Trophoblast cell (in vitro differentiated cells and primary cell): ENCODE measurements around the gene NRG2.
A peak's percentile ranks its signal among the peaks of the same experiment; 100 is the strongest.

Experiments used
- DNase-seq, 2 donors: peaks; one replicate each; pipeline ENCODE4 v3.0.0-alpha.2; 2016
- H2AFZ ChIP-seq: 2 replicates; pipeline ENCODE4 v1.6.1; 2013; ENCODE audit warnings: low read length, moderate library complexity, mild to moderate bottlenecking; ENCODE audit not compliant: insufficient read depth, poor library complexity
- H2AK5ac ChIP-seq: 2 replicates; pipeline ENCODE4 v1.6.1; 2013; ENCODE audit warnings: mild to moderate bottlenecking, low read length
- H2BK120ac ChIP-seq: 2 replicates; pipeline ENCODE4 v1.6.1; 2013; ENCODE audit warnings: low read length, mild to moderate bottlenecking, moderate library complexity; ENCODE audit not compliant: insufficient read depth, poor library complexity
- H2BK12ac ChIP-seq: 2 replicates; pipeline ENCODE4 v1.6.1; 2013; ENCODE audit warnings: mild to moderate bottlenecking, low read length, moderate library complexity
- H2BK5ac ChIP-seq: 2 replicates; pipeline ENCODE4 v1.6.1; 2013; ENCODE audit warnings: low read length, low read depth, moderate library complexity, mild to moderate bottlenecking; ENCODE audit not compliant: poor library complexity
- H3K14ac ChIP-seq: 2 replicates; pipeline ENCODE4 v1.6.1; 2013; ENCODE audit warnings: mild to moderate bottlenecking, low read length
- H3K18ac ChIP-seq: 2 replicates; pipeline ENCODE4 v1.6.1; 2013; ENCODE audit warnings: mild to moderate bottlenecking, low read length
- H3K23ac ChIP-seq: 2 replicates; pipeline ENCODE4 v1.6.1; 2013; ENCODE audit warnings: low read length
- H3K27ac ChIP-seq: 2 replicates; pipeline ENCODE4 v1.5.1; 2013; ENCODE audit warnings: low read depth, mild to moderate bottlenecking, inconsistent platforms, low read length, moderate library complexity
- H3K27me3 ChIP-seq: 2 replicates; pipeline ENCODE4 v1.6.1; 2013; ENCODE audit warnings: inconsistent platforms, mild to moderate bottlenecking, low read length, moderate library complexity; ENCODE audit not compliant: insufficient read depth
- H3K36me3 ChIP-seq, 2 experiments: 1 replicate in 1 of 2; 2 replicates in 1 of 2; pipeline ENCODE4 v1.6.1; 2013; ENCODE audit warnings: low read length in 2 of 2, mild to moderate bottlenecking in 2 of 2, moderate library complexity in 1 of 2; ENCODE audit not compliant: insufficient read depth in 2 of 2, control insufficient read depth in 1 of 2
- H3K4ac ChIP-seq: 2 replicates; pipeline ENCODE4 v1.6.1; 2013; ENCODE audit warnings: low read depth, mild to moderate bottlenecking, low read length, moderate library complexity
- H3K4me1 ChIP-seq, 2 experiments: 1 replicate in 1 of 2; 2 replicates in 1 of 2; pipeline ENCODE4 v1.6.1; 2013; ENCODE audit warnings: low read length in 2 of 2, mild to moderate bottlenecking in 2 of 2, moderate library complexity in 1 of 2; ENCODE audit not compliant: insufficient read depth in 2 of 2, control insufficient read depth in 1 of 2
- H3K4me2 ChIP-seq: 2 replicates; pipeline ENCODE4 v1.6.1; 2013; ENCODE audit warnings: inconsistent platforms, mild to moderate bottlenecking, low read length, moderate library complexity
- H3K4me3 ChIP-seq: 2 replicates; pipeline ENCODE4 v1.5.1; 2013; ENCODE audit warnings: mild to moderate bottlenecking, low read depth, low read length, inconsistent platforms
- H3K79me1 ChIP-seq: one replicate; pipeline ENCODE4 v1.6.1; 2013; ENCODE audit warnings: low read length
- H3K79me2 ChIP-seq: 2 replicates; pipeline ENCODE4 v1.6.1; 2013; ENCODE audit warnings: low read length, mild to moderate bottlenecking; ENCODE audit not compliant: control insufficient read depth, insufficient read depth, poor library complexity
- H3K9ac ChIP-seq: 2 replicates; pipeline ENCODE4 v1.6.1; 2013; ENCODE audit warnings: mild to moderate bottlenecking, low read length
- H3K9me3 ChIP-seq: 2 replicates; pipeline ENCODE4 v1.6.1; 2013; ENCODE audit warnings: low read depth, mild to moderate bottlenecking, control low read depth, inconsistent platforms, low read length; ENCODE audit not compliant: insufficient read depth
- H4K12ac ChIP-seq: 2 replicates; pipeline ENCODE4 v1.6.1; 2013; ENCODE audit warnings: low read depth, mild to moderate bottlenecking, low read length, moderate library complexity
- H4K8ac ChIP-seq: 2 replicates; pipeline ENCODE4 v1.6.1; 2013; ENCODE audit warnings: low read depth, mild to moderate bottlenecking, low read length, moderate library complexity
- H4K91ac ChIP-seq: one replicate; pipeline ENCODE4 v1.6.1; 2013; ENCODE audit warnings: low read depth, mild to moderate bottlenecking, low read length, moderate library complexity
- WGBS: extraction: QIAGEN DNeasy Blood & Tissue Kit; methylation state at CpG from one replicate; pipeline ENCODE4 v1.1.7; 2013; ENCODE audit warnings: missing lambda C conversion rate; ENCODE audit not compliant: insufficient read length, insufficient coverage; ENCODE audit errors: extremely low coverage; 5-methylcytosine and 5-hydroxymethylcytosine counted together

The NRG2 gene

DNA sequence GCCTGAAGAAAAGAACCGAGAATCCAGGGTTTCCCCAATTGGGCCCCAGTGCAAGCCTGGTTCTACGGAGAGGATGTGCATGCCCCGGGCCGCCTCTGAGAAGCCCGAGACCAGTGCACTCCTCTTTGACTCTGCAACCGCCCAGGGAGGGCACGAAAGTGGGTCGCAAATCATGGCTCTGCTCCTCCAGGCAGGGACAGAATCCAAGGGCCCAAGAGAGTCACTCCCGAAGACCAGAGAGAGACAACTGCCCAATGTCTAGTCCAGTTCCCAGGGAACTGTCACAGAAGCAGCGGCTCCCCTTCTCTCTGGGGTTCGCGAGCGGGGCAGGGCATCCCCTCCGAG, 139.7 kb downstream of the NRG2 start:
- Histone ChIP-seq H3K36me3 (no peaks in the 10 kb centered on the region), H4K91ac (no peak overlapping the region), H2BK120ac (no peak overlapping the region), H3K4me1 (peaks cover 2 to 15% of the 10 kb centered on the region in 2 experiments), H4K8ac (no peak overlapping the region), H3K27me3 (peaks cover 52% of the 10 kb centered on the region), H3K18ac (no peak overlapping the region), H2AK5ac (no peak overlapping the region), H3K4ac (no peak overlapping the region), H3K4me3 (no peak overlapping the region), H3K23ac (no peak overlapping the region), H3K79me2 (no peaks in the 10 kb centered on the region), H2BK5ac (no peak overlapping the region), H3K79me1 (no peaks in the 10 kb centered on the region), H2AFZ (no peak overlapping the region), H3K4me2 (peak overlapping the region; percentile 73), H4K12ac (no peak overlapping the region), H3K9ac (no peak overlapping the region), H3K27ac (no peak overlapping the region), H2BK12ac (no peak overlapping the region), H3K9me3 (peaks cover 12% of the 10 kb centered on the region), H3K14ac (no peak overlapping the region)
- no CpG with 5 or more reads among the region's 14 CpGs for WGBS
- no peak for DNase-seq

- Histone ChIP-seq H3K27me3 (peaks cover 52% of the 10 kb centered on the region), H3K9ac (no peak overlapping the region), H2AK5ac (no peak overlapping the region), H2BK12ac (no peak overlapping the region), H3K18ac (no peak overlapping the region), H3K9me3 (peaks cover 12% of the 10 kb centered on the region), H2BK5ac (no peak overlapping the region), H4K12ac (no peak overlapping the region), H3K79me2 (no peaks in the 10 kb centered on the region), H3K79me1 (no peaks in the 10 kb centered on the region), H3K23ac (no peak overlapping the region), H3K36me3 (no peaks in the 10 kb centered on the region), H4K91ac (no peak overlapping the region), H3K4me2 (no peak overlapping the region), H3K4me3 (no peak overlapping the region), H3K14ac (no peak overlapping the region), H3K27ac (no peak overlapping the region), H3K4ac (no peak overlapping the region), H3K4me1 (peaks cover 2 to 16% of the 10 kb centered on the region in 2 experiments), H2AFZ (no peak overlapping the region), H4K8ac (no peak overlapping the region), H2BK120ac (no peak overlapping the region)
- no peak for DNase-seq
- WGBS = no CpG with 5 or more reads among the region's 3 CpGs
Measured at GRCh38 chr5:139901986-139902385, 141.1 kb downstream of the NRG2 start.

GRCh38 chr5:139901251-139901575, 141.9 kb downstream of the NRG2 start:
- no peak for DNase-seq
- Histone ChIP-seq H2BK120ac (no peak overlapping the region), H3K4me1 (peaks cover 6 to 21% of the 10 kb centered on the region in 2 experiments), H3K79me2 (no peaks in the 10 kb centered on the region), H3K27me3 (peaks cover 49% of the 10 kb centered on the region), H4K12ac (no peak overlapping the region), H2BK12ac (no peak overlapping the region), H3K9me3 (peaks cover 12% of the 10 kb centered on the region), H3K4me3 (no peak overlapping the region), H3K4ac (no peak overlapping the region), H4K8ac (no peak overlapping the region), H3K4me2 (no peak overlapping the region), H3K18ac (no peak overlapping the region), H3K36me3 (no peaks in the 10 kb centered on the region), H2BK5ac (no peak overlapping the region), H3K9ac (peak overlapping the region; percentile 63), H4K91ac (no peak overlapping the region), H3K27ac (no peak overlapping the region), H3K79me1 (no peaks in the 10 kb centered on the region), H2AFZ (no peak overlapping the region), H3K23ac (no peak overlapping the region), H2AK5ac (no peak overlapping the region), H3K14ac (no peak overlapping the region)
- no CpG with 5 or more reads among the region's 2 CpGs for WGBS

- Histone ChIP-seq H3K18ac (no peak overlapping the region), H4K8ac (no peak overlapping the region), H2BK5ac (no peak overlapping the region), H2AK5ac (no peak overlapping the region), H3K4me1 (peaks cover 6 to 21% of the 10 kb centered on the region in 2 experiments), H2BK120ac (no peak overlapping the region), H3K79me1 (no peaks in the 10 kb centered on the region), H3K9me3 (peaks cover 12% of the 10 kb centered on the region), H3K4ac (no peak overlapping the region), H3K9ac (no peak overlapping the region), H2BK12ac (no peak overlapping the region), H3K4me2 (no peak overlapping the region), H3K14ac (no peak overlapping the region), H4K91ac (no peak overlapping the region), H3K79me2 (no peaks in the 10 kb centered on the region), H2AFZ (no peak overlapping the region), H3K27ac (no peak overlapping the region), H3K27me3 (peaks cover 49% of the 10 kb centered on the region), H4K12ac (no peak overlapping the region), H3K4me3 (no peak overlapping the region), H3K36me3 (no peaks in the 10 kb centered on the region), H3K23ac (no peak overlapping the region)
- no peak for DNase-seq
- no CpG with 5 or more reads among the region's 3 CpGs for WGBS
Measured at GRCh38 chr5:139900546-139901250, 142.4 kb downstream of the NRG2 start.
